Stimulated activated CD4-positive, alpha-beta T cell treated with anti-CD3 and anti-CD28 coated beads, Interleukin-4, amount 100 ng/mL, for 4 hours (primary cell): ENCODE measurements around the gene XRCC1.

ENCODE experiments used
- DNase-seq, 2 experiments: peaks; one replicate each; pipeline ENCODE4 v3.0.0-alpha.2; 2020

The XRCC1 gene

DNA sequence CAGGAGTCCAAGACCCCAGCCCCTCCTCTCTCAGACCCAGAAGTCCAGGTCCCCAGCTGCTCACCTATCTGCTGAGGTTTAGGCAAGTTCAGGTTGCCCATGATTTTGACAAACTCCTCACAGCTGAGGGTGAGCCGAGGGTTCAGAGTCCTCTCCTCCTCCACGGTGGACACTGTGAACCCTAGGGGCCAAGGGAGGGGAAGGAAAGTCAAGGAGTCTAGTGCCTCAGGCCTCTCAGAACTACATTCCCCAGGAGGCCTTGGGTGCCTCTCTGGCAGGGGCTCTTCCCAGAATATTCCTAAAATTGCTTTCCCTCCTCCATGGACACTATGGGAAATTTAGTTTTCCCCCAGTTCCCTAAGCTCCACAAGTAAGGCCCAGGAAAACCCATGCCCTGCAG is 67.4 kb downstream of the XRCC1 start:
- no peak for DNase-seq

DNA sequence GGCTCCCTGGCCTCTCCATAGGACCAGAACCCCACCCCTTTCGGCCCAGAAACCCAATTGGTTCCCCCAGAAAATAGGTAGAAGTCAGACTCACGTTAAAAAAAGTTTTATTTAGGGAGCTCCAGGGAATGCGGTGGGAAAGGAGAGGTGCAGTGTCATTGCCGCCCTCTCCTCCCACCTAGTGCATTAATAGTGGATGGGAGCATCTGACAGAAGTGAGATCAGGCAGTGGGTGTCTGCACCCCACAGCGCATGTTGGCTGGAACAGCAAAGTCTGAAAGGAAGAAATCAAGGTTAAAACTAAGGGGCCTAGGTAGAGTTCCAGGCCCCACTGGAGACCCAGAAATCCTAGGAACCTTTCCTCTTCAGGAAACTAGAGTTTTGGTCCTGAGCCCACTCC is 68.7 kb downstream of the XRCC1 start:
- DNase-seq, result no peak

DNA sequence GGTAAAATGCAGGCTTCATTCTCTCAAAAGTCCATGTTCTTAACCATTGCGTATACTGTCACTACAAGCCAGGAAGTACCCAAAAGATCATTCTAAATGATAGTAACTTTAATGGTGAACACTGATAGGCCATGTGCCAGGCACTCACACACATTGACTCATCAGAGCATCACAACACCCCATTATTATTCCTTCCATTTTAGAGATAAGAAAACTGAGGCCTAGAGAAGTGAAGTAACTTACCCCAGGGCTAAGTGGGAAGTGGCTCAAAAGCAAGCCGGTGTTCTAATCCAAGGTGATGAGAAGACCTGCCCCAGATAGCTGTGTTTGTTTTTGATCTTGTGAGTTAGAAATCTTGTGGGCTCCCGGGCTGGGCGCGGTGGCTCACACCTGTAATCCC is 69.4 kb downstream of the XRCC1 start:
- no peak for DNase-seq

DNA sequence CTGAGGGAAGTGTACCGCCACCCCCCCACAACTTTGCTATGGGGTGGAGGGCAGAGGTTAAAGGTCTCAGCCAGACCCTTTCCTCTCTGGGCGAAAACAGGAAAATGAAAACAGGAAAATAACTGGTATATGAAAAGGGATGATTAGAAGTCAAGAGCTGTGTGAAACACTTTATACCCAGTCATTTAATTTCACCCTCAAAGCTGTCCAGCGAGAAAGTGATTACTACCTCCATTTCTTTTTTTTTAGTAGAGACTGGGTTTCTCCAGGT is 70.2 kb downstream of the XRCC1 start:
- no peak for DNase-seq

DNA sequence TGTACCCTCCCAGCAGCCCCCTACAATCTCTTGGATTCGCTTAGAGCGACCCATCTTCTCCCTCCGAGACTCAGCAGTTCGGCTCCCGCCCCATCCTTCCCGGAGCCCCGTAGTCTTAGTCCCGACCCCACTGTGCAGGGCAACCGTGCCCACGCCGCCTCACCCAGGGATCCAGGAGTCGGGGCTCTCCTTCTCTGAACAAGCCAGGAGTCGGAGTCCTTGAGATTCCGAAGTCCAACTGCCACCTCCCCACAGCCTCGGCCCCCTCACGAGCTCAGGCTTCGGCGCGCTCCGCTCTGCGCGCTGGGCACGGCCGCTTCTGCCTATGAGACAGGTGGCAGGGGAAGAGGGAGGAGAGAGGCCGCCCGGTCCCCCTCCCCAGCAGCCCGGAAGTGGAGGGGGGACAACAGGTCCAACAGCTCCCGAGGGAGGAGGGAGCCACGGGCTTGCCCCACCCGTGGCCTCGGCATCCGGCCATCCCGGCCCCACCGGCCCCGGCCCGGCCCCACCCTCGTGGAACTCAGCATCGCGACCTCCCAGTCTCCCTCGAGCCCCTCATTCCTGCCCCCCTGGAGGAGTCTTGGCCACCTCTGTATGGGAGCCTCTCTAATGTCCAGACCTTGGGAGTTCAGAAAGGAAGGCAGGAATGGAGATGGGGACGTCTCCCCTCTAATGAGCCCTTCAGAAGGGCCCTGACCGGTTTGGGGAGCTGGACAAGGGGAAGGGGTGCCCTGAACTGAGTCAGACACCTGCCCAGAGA is 70.7 kb downstream of the XRCC1 start, which contains the start of gene PHLDB3:
PHLDB3 (minus strand) TSS at position 321 of the 760 bp plus-strand sequence. CDS start 628 bp downstream, outside the sequence.
- DNase-seq, result peak; percentile 46

DNA sequence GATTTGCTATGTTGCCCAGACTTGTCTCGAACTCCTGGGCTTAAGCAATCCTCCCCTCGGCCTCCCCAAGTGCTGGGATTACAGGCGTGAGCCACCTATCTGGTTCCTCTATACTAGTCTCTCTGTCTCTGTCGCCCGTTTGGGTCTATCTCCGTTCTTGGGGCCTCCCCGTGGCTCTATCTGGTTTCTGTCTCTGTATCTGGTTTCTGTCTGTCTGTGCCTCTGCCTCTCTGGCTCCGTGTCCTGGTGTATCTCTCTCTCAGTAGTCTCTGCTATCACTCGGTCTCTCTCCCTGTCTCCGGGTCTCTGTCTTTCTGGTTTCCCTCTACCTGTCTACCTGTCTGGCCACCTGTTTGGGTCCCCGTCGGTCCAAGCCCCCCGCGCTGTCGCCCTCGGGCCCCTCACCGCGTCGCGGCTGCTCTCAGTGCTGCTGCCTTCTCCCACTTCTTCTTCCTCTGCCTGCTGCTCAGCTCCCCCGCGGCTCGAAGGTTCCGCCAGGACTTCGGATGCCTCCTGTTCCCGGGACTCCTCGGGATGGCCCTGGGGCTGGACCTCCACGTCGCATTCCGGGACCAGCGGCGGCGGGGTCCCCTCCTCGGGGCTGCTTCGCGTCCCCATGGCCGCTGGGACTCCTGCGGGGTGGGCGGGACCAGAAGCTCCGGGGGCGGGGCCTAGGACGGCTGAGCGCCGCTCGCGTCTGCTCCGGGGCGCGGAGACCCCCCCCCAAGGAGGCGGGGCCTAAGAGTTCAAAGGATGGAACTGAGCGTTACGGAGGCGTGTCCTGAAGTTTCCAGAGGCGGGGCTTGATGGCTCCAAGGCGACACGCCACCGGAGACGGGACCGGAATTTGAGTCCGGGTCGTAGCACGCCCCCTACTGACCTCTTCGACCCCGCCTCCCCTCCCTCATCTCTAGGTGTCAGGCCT is 71.6 kb downstream of the XRCC1 start:
- peak; percentile 97 to 100 for DNase-seq

DNA sequence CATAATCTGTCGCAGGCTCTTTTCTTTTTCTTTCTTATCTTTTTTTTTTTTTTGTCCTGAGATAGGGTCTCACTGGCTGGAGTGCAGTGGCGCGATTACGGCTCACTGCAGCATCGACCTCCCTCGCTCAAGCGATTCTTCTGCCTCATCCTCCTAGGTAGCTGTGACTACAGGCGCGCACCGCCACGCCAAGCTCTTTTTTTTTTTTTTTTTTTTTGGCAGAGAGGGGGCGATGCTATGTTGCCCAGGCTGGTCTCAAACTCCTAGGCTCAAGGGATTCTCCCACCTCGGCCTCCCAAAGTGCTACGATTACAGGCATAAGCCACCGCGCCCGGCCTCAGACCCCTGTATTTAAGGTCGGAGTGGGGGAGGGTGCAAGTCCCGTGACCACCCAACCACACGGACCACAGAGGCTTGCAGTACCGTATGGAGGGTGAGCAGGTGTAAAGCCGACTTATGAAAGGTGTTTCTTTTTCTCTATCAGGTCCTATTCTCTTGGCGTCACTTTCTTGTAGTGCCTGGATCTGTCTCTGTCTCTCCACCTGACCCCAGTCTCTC is 72.8 kb downstream of the XRCC1 start:
- no peak for DNase-seq

DNA sequence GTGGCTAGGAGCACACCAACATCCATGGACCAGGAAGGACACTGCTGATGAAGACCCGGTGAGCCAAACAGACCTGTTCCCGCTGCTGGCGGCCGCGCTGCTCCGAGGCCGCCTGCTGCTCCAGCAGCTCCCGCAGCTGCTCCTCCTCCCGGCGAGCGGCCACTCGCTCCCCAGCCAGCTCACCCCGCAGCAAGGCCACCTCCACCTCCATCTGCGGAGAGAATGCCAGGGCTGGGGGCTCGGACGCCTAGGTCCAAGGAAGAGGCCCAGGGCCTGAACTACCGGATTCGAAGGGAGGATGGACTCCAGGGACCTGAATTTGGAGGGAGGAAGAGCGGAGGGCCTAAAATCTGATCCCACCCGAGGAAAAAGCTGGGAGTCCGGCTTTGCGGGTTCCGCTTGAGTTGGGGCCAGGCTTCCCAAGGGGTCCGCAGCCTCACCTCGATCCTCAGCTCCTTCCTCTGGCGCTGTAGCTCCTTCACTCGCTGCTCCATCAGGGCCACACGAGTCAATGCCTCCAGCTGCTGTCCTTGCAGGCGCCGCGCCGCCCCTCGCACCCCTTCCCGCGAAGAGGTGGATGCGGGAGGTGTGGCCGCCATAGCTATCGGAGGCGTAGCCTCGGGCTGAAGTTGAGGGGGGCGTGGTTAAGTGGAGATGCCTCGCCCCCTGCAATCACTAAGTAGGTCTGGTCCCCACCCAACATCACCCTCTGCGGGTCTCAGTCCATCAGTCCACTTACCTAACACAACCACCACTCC is 73.5 kb downstream of the XRCC1 start:
- no peak for DNase-seq

DNA sequence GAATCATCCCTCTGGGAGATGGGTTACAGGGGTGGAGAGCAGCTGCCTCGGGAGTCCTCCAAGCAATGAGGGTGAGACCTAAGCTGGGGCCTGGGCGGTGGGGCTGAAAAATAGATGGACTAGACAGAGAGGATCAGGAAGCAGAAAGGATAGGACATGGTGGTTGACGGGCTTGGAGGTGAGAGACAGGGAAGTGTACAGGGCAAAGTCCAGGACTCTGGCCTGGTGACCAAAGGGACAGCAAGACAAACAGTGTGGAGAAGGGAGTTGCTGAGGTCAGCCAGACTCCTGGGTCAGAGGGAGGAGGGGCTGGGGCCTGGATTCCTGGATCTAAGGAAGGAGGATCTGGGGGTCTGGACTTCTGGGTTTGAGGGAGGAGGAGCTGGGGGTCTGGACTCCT is 76.3 kb downstream of the XRCC1 start:
- no peak for DNase-seq

DNA sequence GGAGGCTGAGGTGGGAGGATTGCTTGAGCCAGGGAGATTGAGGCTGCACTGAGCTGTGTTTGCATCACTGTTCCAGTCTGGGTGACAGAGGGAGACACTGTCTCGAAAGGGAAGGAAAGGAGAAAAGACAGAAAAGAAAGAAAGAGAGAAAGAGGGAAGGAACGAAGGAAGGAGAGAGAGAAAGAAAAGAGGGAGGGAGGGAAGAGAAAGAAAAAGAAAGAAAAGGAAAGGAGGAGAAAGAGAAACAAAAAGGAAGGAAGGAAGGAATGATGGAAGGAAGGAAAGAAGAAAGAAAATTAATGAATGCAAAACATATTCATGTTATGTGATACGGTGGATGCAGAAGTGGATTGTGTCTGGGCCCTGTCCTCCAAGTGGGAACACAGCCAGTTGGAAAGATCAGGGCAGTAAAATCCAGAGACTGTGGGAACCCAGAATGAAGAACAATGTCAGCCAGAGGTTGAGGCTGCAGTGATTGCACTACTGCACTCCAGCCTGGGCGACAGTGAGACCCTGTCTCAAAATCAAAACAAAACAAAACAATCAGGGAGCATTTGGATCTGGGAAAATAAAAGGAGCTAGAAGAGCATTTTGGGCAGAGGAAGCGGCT is 77.0 kb downstream of the XRCC1 start:
- DNase-seq, result no peak

DNA sequence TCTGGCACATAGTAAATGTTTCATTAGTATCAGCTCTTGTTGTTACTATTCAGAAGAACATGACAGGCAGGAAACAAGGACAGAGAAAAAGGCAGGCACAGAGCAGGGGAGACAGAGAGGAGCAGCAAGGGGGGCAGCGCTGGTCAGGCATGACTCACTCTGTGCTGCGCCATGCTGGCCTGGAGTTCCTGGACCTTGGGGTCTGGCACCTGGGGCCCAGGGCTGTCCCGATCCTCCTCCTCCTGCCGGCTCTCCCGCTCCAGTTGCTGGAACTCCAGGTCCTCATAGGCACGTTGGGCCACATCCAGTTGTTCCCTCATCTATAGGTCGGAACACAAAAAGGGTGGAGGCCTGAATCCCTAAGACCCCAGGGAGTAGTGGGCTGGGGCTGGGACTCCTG is 78.4 kb downstream of the XRCC1 start:
- no peak for DNase-seq

DNA sequence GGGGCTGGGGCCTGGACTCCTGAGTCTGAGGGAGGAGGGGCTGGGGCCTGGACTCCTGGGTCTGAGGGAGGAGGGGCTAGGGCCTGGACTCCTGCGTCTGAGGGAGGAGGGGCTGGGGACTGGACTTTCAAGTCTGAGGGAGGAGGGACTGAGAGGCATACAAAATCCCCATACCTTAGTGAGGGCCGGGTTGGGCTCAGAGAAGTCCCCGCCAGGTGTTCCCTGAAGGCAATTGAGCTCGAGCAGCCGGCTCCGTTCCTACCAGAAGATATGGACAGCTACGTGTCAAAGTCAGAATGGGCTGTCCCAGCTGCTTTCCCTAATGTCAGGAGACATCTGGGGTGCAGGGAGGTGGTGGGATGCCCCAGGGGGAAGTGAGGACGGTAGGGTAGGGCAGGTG is 80.2 kb downstream of the XRCC1 start:
- no peak for DNase-seq
